SW 1271 (cell line): ENCODE results near the gene PCSK1.
"Not testable (repeated sequence)": the region's sequence is repeated elsewhere in the genome, so short reads cannot be mapped to it uniquely, and the experiment has no call there.

Experiments used
- DNase-seq, 2 experiments: peaks; one replicate each; lab custom pipeline; 2025; lab: John Stamatoyannopoulos, UW

Gene PCSK1

DNA sequence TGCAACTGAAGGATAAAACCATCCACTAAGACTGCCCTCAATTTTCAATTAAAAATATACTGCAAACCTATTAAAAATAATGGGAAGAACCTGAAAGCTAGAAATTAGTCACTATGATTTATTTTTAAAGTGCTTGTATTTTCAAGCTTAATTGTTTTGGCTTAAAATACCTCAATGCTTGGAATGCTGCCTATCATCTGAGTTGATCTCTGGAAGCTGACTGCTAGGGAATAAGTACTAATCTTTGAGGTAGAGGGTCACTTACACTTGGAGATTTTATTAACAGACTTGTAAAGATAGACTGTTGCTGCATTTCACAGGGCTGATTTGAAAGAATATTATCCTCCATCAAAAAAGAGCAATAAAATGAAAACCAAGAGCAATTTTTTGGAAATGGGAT is 6.2 kb downstream of the PCSK1 start:
- DNase-seq = no peak

DNA sequence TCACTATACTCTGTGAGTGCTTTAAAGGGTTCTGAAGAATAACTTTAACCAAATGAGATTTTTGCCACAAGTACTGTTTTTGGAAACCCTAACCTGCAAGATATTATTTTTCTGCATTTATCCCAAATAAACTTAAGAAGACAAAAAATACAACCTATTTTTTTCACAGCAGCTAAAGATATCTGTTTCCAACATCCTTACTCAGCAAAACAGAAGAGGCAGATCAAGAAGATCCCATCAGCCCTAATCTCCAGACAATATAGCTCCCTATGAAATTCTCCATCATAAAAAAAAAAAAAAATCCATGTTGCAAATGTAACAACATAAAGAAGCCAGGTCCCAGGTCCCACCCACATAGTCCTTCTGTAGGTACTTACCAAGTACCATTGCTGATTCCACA is 7.6 kb downstream of the PCSK1 start:
- DNase-seq = no peak

DNA sequence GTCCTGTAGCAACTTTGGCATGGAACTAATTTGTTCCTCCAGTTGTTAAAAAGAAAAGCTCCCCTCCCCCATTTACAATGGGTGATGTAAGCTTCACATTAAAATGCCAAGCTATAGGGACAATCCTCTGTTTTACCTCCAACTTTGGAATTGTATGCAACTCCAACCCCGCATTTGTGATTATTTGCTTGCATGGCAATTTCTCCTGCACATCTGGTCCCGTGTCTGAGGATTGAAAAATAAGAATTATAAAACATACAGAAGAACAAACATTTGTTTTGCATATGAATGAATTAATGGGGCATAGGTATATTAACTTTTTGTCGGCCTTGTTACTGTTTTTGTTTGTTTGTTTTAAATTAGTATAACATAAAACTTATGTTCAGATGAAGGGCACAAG is 17.2 kb downstream of the PCSK1 start:
- DNase-seq = no peak

DNA sequence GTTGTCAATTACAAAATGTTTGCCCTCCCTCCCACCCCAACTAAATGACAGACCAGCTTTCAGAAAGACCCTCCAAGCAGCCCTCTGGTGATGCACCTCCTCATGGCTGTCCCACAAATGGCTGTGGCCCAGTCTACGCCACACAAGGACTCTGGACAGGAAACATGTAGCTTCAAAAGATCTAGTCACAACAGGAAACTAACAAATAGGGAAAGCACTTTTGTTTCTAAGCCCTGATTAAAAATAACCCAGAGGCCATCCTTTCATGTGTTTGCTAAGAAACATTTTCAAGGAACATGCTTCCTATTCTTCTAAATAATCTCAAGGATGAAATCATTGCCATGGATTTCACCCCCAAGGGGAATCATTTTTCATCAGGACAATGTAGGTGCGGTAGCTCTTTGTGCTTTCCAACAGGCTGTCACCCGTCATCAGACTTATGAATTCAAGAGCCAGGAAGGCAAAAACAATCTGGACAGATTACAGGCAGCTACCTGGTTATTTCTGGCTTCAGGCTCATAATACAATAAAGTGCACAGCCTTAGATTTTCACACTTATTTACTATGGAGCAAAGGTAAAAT is 20.1 kb downstream of the PCSK1 start:
- no peak for DNase-seq

DNA sequence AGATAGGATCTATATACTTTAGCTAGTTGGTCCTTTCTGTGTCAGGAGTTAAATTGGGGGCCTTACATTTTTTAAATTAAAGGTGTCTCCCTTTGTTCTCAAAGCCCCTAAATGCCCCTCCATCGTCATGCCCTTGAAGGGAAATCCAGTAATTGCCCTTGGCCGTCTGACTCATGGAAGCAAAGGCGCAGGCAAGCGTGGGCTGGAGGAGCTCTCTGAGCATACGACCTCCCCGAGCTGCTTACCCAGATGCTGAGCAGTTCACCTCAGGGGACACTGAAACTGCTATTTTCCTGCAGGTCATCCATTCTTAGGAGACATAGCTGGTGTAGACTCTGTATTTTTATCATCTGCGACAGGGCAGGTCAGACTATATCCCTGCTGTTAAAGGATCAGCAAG is 23.0 kb downstream of the PCSK1 start:
- no peak for DNase-seq

DNA sequence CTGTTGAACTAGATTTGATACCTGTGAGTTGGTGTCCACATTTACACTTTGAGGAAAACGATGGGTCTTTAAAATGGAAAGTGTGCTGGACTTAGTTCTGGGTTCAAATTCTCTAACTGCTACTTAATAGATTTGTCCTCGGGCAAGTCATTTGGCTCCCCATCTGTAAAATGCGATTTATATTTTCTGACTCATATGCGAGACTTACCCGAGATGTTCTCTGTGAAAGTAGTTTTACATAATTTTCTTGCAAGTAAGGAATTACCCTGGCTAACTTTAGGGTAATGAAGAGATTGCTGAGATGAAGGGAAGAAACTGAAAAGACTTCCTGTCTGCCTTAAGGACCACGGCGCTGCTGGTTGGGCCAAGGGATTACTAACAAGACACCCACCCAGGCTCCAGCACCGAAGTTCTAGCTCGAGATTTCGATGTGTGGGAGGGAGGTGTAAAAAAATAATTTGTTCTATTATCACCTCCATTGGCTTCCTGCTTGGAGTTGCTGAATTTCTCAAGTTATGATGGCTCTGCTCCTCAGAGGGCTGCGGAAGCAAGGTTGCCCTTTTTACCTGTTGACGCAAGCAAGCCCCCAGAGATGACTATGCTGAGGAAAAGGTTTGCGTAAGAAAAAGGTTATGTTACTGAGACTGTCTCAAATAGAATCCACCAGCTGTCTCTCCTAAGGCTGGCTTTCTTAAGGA is 24.1 kb downstream of the PCSK1 start:
- DNase-seq = no peak

DNA sequence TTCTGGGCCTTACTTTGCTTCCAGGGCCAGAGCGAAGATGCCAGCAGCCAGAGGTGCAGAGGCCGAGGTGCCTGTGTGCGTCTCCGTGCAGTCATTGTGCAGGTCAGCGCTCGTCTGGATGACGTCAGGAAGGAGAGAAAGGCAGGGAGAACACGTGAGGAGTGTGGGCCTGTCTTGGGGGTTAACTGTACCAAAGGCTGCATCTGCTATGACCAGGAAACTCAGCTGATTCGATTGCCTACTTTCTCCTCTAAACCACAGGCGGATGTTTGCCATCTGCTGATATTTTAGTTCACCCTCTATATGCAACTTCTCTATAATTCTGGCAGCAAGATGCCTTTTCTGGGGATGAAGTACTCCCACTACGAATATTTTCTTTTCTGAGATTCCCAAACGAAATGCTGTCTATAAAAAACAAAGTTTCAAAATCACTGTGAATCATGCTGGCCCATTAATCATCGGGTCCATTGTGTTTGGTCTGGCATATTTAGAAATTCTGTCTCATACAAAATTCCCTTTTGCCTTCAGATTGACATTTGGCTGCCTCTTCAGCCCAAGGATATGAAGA is 24.8 kb downstream of the PCSK1 start:
- no peak for DNase-seq

DNA sequence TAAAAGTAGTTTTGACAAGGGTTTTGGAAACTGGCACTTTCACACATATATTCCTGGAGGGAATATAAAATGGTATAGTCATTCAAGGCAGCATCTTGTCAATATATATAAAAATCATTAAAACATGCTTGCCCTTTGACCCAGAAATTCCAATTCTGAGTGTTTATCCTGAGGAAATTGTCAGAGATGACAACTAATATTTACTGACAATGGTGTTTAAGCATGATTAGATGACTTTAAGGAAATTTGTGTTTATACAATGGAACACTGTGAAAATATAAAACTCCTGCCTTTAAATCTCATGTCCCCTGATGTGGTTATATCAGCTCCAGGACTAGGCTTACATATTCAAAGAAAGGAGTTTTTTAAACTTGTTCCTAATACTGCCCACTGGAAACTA is 25.6 kb downstream of the PCSK1 start:
- no peak for DNase-seq

DNA sequence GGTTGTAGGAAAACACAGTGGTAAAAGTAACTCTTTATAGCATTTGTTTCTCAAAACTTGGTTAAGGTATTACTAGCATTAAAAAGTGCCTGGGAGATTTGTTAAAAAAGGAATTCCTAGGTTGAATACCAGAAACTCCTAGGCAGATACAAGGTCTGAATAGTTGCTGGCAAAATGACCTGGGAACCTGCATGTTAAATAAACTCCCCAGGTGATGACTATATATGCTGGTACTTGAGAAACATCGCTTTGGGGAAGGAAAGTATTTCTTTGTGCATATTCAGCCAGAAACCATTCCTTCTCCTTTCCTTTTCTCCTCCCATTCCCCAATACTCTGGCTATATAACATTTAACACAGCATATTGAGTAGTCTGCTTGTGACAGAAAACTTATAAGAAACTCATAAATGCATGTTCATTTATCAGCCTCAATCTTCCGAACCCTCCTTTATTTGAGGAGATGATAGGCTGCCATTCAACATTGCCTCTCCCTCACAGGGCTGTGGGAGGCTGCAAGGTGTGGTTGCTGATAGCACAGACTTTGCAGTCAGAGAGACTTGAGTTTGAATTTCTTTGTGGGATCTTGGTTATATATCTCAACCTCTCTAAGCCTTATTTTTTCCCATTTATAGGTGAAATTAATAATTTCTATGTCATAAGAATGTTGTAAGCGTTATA is 28.7 kb downstream of the PCSK1 start:
- DNase-seq = no peak

DNA sequence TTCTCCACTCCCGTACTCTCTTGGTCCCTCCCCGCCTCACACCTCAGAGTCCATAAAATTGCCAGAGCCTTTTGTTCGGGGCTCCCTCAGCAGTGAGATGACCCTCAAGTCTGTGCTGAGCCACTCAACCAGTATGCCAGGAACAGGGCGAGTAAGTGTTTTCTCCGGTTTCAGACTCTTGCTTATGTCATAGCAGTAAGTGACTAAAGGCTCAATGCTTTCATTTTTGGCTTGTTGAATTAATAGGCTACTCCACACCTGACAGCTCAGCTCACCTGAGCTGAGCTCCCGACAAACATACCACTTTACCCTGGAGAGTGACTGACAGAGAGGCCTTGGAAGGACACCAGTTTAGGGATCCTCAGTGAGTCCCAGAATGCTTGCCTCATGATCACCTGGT is 30.5 kb downstream of the PCSK1 start:
- no peak for DNase-seq

DNA sequence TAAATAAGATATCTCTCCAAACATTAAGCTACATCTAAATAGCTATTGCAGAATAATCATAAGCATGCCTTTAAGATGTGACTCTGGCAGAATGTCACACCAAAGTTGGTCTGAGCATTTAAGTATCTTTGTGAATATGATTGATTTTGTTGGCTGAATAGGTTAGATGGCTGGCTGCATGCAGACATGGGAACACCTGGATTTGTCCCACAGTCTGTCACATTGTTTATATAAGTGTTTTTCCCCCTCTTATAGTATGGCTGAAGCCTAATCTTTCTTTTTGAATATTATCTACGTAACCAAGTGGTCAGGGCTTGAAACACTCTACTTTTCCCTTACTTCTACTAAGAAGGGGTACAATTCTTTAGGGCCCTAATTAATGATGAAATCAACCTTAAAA is 36.2 kb downstream of the PCSK1 start:
- no peak for DNase-seq

DNA sequence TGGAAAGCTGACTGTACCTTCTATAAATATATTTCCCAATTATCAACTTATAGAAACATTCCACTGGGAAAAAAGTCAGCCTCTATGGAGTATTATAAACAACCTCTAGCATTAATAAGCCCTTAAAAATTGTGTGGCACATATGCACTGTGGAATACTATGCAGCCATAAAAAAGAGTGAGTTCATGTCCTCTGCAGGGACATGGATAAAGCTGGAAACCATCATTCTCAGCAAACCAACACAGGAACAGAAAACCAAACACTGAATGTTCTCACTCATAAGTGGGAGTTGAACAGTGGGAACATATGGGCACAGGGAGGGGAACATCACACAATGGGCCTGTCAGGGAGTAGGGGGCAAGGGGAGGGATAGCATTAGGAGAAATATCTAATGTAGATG is 37.8 kb downstream of the PCSK1 start:
- not testable (repeated sequence) for DNase-seq

DNA sequence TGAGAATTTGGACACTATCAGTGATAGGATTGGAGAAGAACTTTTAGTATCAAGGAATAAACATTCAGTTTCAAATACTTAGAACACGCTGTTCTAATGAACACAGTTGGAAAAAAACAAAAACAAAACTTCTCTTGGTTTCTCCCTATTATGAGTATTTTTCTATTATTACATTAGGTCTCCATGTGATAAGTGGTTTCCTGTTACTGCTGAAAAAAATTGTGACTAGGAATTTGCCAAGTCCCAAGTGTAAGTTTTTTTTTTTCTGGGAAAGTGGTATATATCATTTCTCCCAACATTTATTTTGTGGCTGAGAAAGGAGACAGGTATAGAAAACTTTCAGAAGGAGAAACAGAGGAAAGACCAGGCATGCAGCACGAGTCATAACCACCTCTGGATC is 41.1 kb downstream of the PCSK1 start:
- DNase-seq = no peak

DNA sequence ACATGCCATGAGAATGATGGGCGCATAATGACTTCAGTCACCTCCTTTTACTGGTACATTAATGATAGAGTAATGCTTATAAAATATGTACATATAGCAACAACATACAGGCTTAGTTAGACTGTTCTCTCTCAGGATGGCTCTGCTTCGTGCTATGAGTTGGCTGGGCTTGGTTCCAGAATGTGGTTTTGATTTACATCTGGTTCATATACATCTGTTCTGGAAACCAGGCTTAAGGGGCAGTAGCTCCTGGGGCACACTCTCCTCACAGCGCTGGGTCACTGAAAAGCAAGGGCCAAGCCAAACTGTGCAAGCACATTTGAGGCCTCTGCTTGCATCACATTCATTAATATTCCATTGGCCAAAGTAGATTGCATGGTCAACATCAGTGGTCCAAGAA is 44.9 kb downstream of the PCSK1 start:
- no peak for DNase-seq

DNA sequence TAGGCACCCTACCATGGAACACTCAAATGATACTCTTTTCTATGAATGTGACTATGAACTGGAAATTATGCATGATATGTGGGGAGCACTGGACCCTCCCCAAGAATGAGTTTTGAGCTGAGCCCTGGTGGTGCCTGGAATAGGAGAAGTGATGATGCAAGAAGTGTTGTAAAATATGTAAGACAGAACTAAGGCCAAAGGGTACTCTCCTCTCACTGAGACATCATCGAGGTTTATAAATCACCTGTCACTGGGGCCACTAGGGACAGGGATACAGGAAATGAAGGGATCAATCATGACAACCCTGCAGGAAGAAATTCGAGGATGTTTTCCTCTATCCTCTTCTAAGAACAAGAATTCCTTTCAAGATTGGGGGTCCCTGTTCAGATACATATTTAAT is 45.4 kb downstream of the PCSK1 start:
- DNase-seq = no peak

DNA sequence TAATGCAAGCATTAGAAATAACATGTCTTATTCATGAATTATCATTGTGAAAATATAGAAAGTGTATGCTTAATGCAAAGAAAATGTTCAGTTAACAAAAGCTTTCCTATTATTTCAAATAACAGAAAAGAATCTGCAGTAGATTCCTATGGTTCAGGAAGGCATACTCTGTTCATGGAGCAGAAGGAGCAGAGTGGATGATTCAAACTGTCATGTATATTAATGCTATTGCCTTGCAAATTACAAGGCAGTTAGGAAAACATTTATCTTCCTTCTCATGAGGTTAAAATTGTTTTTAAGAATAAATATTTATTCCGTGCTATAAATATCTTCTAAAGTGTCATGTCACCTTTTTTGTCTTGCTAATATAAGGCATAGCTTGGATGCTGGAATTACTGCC is 47.5 kb downstream of the PCSK1 start:
- no peak for DNase-seq

DNA sequence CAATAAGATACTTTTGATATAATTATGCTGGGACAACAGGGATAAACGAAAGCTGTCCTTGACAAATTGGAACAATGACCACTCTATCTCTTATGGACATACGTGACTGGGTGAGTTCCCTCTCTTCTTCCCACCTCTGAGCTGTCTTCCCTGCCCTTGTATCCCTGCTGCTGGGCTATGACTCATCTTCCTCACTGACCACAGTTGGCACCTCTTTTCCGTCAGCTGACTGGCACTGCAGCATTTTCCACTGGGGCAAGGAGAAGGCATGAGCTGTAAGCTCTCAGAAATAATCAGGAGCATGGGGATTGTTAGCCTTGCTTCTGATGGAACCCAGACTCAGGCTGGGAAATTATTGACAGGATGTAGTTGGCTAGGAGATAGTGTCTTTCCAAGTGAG is 48.7 kb downstream of the PCSK1 start:
- peak; percentile 74 to 84 for DNase-seq

DNA sequence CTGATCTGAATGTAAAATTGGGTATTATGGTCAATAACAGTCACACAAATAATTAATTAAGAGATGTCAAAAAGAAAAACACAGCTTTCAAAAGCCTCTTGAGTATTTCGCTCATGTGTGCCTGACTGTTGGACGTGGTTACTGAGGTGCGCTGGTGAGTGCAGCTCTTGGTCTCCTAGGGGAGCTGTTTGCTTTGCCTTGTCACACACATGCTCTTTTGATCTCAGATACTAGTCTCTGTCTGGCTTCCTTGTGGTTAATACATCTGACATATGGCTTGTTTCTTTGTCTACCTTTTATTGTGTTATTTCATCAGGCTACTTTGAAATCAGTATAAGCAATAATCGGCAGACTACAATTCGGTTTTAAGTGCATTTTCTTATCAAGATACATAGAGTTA is 51.5 kb downstream of the PCSK1 start:
- no peak for DNase-seq

DNA sequence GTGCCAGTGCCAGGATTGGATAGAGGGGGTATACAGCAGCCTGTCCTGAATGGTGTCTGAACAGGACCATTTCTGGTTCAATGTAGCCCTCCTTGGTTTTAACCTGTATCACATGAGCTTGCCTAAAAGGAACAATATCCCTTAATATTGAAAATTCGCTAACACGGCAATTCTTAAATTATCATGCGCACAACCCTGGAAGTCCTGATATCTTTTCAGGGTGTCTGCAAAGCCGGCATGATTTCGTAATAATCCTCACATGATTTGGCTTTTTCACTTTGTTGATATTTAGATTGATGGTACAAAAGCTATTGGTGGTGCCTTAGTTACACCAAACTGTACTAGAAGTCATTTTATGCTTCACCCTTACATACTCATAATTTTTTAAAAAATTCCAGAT is 53.2 kb downstream of the PCSK1 start:
- no peak for DNase-seq

DNA sequence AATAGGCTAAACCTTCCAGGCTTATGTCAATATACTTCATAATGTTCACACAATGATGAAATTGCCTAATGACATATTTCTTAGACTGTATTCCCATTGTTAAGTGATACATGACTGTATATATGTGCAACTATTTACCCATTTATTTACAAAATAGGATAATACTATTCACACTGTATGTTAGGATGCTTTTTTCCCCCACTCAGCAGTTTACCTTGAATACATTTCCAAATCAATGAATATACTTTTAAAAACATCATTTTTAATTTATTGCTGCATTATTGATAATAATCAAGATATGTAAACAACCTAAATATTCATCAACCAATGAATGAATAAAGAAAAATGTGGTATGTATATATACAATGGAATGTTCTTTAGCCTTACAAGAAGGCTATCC is 55.5 kb downstream of the PCSK1 start:
- DNase-seq = no peak

DNA sequence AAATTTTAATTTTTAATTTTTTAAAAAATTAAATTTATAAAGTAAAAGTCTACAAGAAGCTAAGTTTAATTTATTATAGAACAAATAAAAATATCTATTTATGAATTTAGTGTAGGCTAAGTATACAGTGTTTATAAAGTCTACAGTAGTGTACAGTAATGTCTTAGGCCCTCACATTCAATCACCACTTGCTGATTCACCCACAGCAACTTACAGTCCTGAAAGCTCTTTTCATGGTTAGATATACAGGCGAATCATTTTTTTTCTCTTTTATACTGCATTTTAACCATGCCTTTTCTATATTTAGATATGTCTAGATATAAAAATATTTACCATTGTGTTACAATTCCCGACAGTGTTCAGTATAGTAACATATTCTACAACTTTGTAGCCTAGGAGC is 55.9 kb downstream of the PCSK1 start:
- DNase-seq = no peak

DNA sequence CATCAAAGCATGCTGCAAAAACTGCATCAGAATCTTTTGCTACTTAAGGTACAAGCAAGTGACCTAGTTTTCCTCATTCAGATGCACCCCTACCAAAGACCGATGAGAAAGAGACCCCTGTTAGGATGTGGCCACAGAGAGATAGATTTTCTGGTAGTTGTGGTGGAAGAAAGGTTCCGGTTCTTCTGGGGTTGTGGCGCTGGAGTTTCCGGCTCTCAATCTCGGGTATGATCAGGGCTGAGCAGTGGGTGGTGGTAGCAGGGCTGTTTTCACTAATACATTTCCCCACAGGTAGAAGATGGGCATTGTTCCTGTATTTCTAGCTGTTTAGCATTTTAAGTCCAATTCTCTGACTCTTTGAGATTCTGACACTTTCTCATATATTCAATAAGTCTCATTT is 58.4 kb downstream of the PCSK1 start:
- DNase-seq = no peak

DNA sequence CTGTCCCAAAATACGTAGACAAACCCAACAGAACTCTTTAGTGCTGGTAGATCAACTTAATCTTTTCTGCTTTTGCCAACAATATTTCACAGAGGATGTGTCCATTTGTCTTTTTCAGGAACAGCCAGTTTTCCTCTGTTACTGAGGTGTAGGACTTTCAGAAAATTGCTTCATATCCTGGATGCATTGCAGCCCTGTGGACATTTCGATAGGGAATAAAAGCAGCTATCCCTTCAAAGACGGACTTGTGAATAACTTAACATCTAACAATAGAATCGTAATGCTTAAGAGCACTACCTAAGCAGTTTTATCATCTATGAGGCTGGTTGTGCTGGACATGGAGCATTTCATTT is 59.7 kb downstream of the PCSK1 start:
- DNase-seq = no peak
